ENCODE measurements around the gene POLR2E. TPM values are rescaled to one million over a fixed set of nuclear protein-coding genes. Genes with fewer than 3 reads are reported as not detected.

POLR2E gene
- total and polyA plus RNA-seq, 9 of the 15 experiments (the other 6 are each of a cell fraction or from before 2014, with no cell fraction given): 3.4 to 413 (median 244) TPM

GRCh38 chr19:1067341-1067957, 27.7 kb downstream of the POLR2E start:
- no TSS peak for BruUV-seq (replicated peaks)
- in situ Hi-C loops (cut with MboI): no loop called here
- peak; percentile 36 for TF ChIP-seq RBM22 (IDR thresholded peaks at IDR 0.05; ENCODE audit: low read depth, low read length, poor library complexity, severe bottlenecking)
- no peak for TF ChIP-seq ZBED1 (IDR thresholded peaks at IDR 0.05)
- TF ChIP-seq E2F6 (IDR thresholded peaks at IDR 0.05; ENCODE audit: borderline replicate concordance in 1 of 2, extremely low read depth in 1 of 2, insufficient read depth in 1 of 2, insufficient read length in 1 of 2, low read depth in 1 of 2, low read length in 1 of 2, poor library complexity in 1 of 2, severe bottlenecking in 1 of 2): peak in 1 of 2 experiments; percentile 9
- 0 out of 4 replicates have a peak, but pooled peaks of 1 of the 2 experiments have one; percentile 11 for TF ChIP-seq MNT (conservative IDR thresholded peaks at IDR 0.05)
- 0 out of 4 replicates have a peak, but pooled peaks of 1 of the 2 experiments have one; percentile 49 for TF ChIP-seq UBTF (IDR thresholded peaks at IDR 0.05; ENCODE audit: borderline replicate concordance in 1 of 2, low read depth in 2 of 2, low read length in 2 of 2)
- TF ChIP-seq MECOM (CRISPR knock-in tag; IDR thresholded peaks at IDR 0.05): no peak
- TF ChIP-seq L3MBTL2 (IDR thresholded peaks at IDR 0.05): 0 out of 2 replicates have a peak, but pooled peaks have one; percentile 8
- no peak for TF ChIP-seq ILK (tag; IDR thresholded peaks at IDR 0.05; ENCODE audit: borderline replicate concordance, low read depth)
- 0 out of 2 replicates have a peak, but pooled peaks have one; percentile 4 for TF ChIP-seq POLR2G (IDR thresholded peaks at IDR 0.05; ENCODE audit: low read depth, low read length)
- TF ChIP-seq RBFOX2 (IDR thresholded peaks at IDR 0.05; ENCODE audit: low read depth, low read length): peak; percentile 19; the same call in 1 of the 2 replicates
- TF ChIP-seq ATF1 (CRISPR knock-in tag; IDR thresholded peaks at IDR 0.05): no peak
- TF ChIP-seq ATF1 (tag; IDR thresholded peaks at IDR 0.05): 0 out of 2 replicates have a peak, but pooled peaks have one; percentile 29
- TF ChIP-seq MAZ (CRISPR knock-in tag; conservative IDR thresholded peaks at IDR 0.05 in 1 of 2, IDR thresholded peaks at IDR 0.05 in 1 of 2): peak in 1 of 2 experiments; percentile 50; a peak in 1 of 4 replicates
- TF ChIP-seq ETS1 (conservative IDR thresholded peaks at IDR 0.05; ENCODE audit: control insufficient read depth, low read depth, low read length): peak; percentile 23; the same call in 1 of the 2 replicates

More at GRCh38 chr19:1067341-1067957, 27.7 kb downstream of the POLR2E start:
- intact Hi-C loops (cut with micrococcal nuclease): no loop called here
- CTCF ChIA-PET (ENCODE audit: low intra/inter-chr PET ratio): no interaction called here
- H3K4me1 ChIP-seq (replicated peaks in 1 of 2; ENCODE audit: control insufficient read depth in 2 of 2, insufficient read depth in 2 of 2, low read length in 2 of 2): peaks cover 9 to 84% of the 10 kb centered on the region in 2 experiments
- no peaks in the 10 kb centered on the region for H3K9me3 ChIP-seq (replicated peaks; ENCODE audit: control insufficient read depth, insufficient read depth, low read depth, low read length)
- H3K9me1 ChIP-seq (ENCODE audit: control insufficient read depth, insufficient read depth, low read length): no peaks in the 10 kb centered on the region
- peaks cover 5% of the 10 kb centered on the region; the same call in 2 of the 3 replicates for H3K36me3 ChIP-seq (ENCODE audit: control insufficient read depth, insufficient read depth, low read length)
- H3K27me3 ChIP-seq (ENCODE audit: control insufficient read depth in 2 of 2, insufficient read depth in 2 of 2, low read length in 2 of 2): no peaks in the 10 kb centered on the region
- H4K20me1 ChIP-seq (replicated peaks; ENCODE audit: control insufficient read depth, insufficient read depth, low read length): no peaks in the 10 kb centered on the region
- 6% methylated on average over 15 of the region's 38 CpGs for WGBS (ENCODE audit: insufficient coverage, low coverage, missing lambda C conversion rate)
- H3K9ac ChIP-seq (ENCODE audit: insufficient read depth in 1 of 2, low read depth in 2 of 2, low read length in 2 of 2): peak overlapping the region; percentile 16 to 90; a peak in 3 of 4 replicates
- ATAC-seq (peak; percentile 14), DNase-seq (ENCODE audit: extremely low read depth in 1 of 4, low spot score in 3 of 4) (peak in 3 of 4 experiments; percentile 32 to 48 (median 46)), FAIRE-seq (no peak)
- no peaks in the 10 kb centered on the region for H3K79me2 ChIP-seq (ENCODE audit: control insufficient read depth, insufficient read depth, low read length)
- peak overlapping the region; percentile 72 for H3K4me2 ChIP-seq (ENCODE audit: insufficient read depth, low read length)
- H3K4me3 ChIP-seq: peak overlapping the region; percentile 40
- no peak overlapping the region for H3K27ac ChIP-seq (ENCODE audit: extremely low read depth, low read depth, low read length)
- POLR2A ChIA-PET: interaction anchor here (0.6 to 1.9 kb wide), 11 partner anchors 8 to 202 kb away, joined by 3 to 6 read pairs (median 3); partner anchors contain the start of genes ABCA7, CIRBP and RNU6-2
- peak overlapping the region; percentile 41; the same call in 1 of the 2 replicates for H2AFZ ChIP-seq (ENCODE audit: low read depth, low read length)

Data from K562 (cell line).